Colonic mucosa (tissue), 4 donors: ENCODE measurements around the gene CSN2. TPM values are rescaled to one million over a fixed set of nuclear protein-coding genes. Genes with fewer than 3 reads are reported as not detected.

Experiments
- DNase-seq: peaks from one replicate; pipeline ENCODE4 v3.0.0-alpha.2; 2020
- H3K27ac ChIP-seq: fragments of 200-600 bp; one replicate; pipeline ENCODE4 v1.8.0; 2021
- H3K27me3 ChIP-seq: fragments of 200-600 bp; one replicate; pipeline ENCODE4 v1.8.0; 2021
- H3K36me3 ChIP-seq: fragments of 200-600 bp; one replicate; pipeline ENCODE4 v1.8.0; 2021
- H3K4me1 ChIP-seq: fragments of 200-600 bp; one replicate; pipeline ENCODE4 v1.8.0; 2021; ENCODE audit warnings: mild to moderate bottlenecking
- H3K4me3 ChIP-seq: fragments of 200-600 bp; one replicate; pipeline ENCODE4 v1.8.0; 2021
- H3K9ac ChIP-seq, 2 donors: one replicate each; pipeline ENCODE4 v1.7.0; 2013; ENCODE audit warnings: control low read depth in 2 of 2, low read depth in 2 of 2, low read length in 2 of 2
- H3K9me3 ChIP-seq: fragments of 200-600 bp; one replicate; pipeline ENCODE4 v1.8.0; 2021
- CTCF ChIP-seq: fragments of 200-600 bp; IDR thresholded peaks from one replicate; pipeline ENCODE4 v1.8.0; 2022; ENCODE audit warnings: antibody characterized with exemption, mild to moderate bottlenecking
- intact Hi-C: fragments of 100-400 bp; cut with DNase I; formaldehyde crosslinking; loops from one replicate; pipeline ENCODE4 v1.14.1; 2022
- total RNA-seq, 2 donors: library from RNA; stranded (reverse); fragmentation: NEBNext Ultra II Directional in 1 of 2; extraction: Animal tissue kit (Norgen Biotek cat#: 25700) in 1 of 2; gene quantifications; one replicate each; pipeline ENCODE4 v1.2.1, GENCODE V29; 2021
- donor health status: healthy.
- donor health status: DM: no; HTN: no; CAD: no.
- donor health status: DM: no; HTN: no; CAD: no.

CSN2 gene
- total RNA-seq, 2 donors from 2014 or later = not detected

DNA sequence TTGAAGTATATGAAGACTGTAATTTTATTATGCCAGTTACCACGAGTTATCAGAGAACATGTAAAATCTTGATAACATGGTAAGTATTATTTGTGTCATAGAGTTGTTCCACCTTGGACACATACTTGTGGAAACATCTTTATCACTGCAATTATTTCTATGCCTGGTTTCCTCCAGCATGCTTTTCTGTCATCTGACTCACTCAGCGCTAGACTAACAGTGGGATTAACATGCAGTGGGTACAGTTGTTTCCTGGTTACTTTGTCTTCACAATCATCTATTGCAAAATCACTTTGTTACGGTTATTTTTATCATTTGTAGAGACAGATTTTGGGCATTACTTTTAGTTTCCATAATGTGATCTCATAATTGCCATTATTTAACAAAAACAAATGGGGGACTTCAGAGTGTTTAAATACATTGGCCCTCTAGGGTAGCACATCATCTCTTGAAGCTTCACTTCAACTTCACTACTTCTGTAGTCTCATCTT lies 30.0 kb upstream of the CSN2 start, which contains the start of gene STATH:
Gene STATH (plus strand): TSS at position 441 of the 491 bp plus-strand sequence. CDS start 2,472 bp downstream, outside the sequence.
- no peak for DNase-seq
- Histone ChIP-seq H3K9me3 (no peaks in the 10 kb centered on the region), H3K27ac (no peak within 1 kb of the TSS), H3K4me3 (no peak within 1 kb of the TSS), H3K9ac (no peak within 1 kb of the TSS), H3K4me1 (no peaks in the 10 kb centered on the region), H3K36me3 (no peaks in the 10 kb centered on the region), H3K27me3 (no peaks in the 10 kb centered on the region)
- intact Hi-C loops = no loop called here
- TF ChIP-seq CTCF = no peak

GRCh38 chr4:69994782-69995181 lies 29.3 kb upstream of the CSN2 start:
- intact Hi-C loops = no loop called here
- H3K4me1 ChIP-seq = no peaks in the 10 kb centered on the region
- no peak overlapping the region for H3K27ac ChIP-seq
- H3K36me3 ChIP-seq = no peaks in the 10 kb centered on the region
- H3K9me3 ChIP-seq = no peaks in the 10 kb centered on the region
- H3K4me3 ChIP-seq = no peak overlapping the region
- no peak for DNase-seq
- no peaks in the 10 kb centered on the region for H3K27me3 ChIP-seq
- TF ChIP-seq CTCF = no peak
- no peak overlapping the region for H3K9ac ChIP-seq

DNA sequence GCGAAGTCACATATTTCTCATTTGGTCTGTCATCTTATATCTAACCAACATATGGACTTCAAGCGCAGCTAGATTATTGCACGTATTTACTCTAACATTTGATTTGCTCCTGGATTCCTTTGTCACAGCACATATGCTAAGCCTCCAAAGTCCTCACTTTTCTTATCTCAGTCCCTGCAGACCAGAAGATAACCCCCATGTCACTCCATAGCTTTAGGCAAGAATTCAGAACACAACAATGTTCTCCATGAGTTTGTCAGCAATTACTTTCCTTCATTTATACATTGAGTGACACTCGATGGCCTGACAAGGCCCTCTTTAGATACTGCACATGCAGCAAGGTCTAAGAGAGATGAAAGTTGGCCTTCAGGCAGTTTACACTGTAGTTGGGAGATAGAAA lies 25.5 kb upstream of the CSN2 start:
- DNase-seq = no peak
- H3K27ac ChIP-seq = no peak overlapping the region
- no peak for TF ChIP-seq CTCF
- intact Hi-C loops = no loop called here
- H3K9ac ChIP-seq = no peak overlapping the region
- H3K9me3 ChIP-seq = no peaks in the 10 kb centered on the region
- H3K36me3 ChIP-seq = no peaks in the 10 kb centered on the region
- no peaks in the 10 kb centered on the region for H3K27me3 ChIP-seq
- H3K4me3 ChIP-seq = no peak overlapping the region
- no peaks in the 10 kb centered on the region for H3K4me1 ChIP-seq

- no peaks in the 10 kb centered on the region for H3K36me3 ChIP-seq
- no peaks in the 10 kb centered on the region for H3K4me1 ChIP-seq
- no peaks in the 10 kb centered on the region for H3K27me3 ChIP-seq
- TF ChIP-seq CTCF = no peak
- H3K9me3 ChIP-seq = no peaks in the 10 kb centered on the region
- no peak overlapping the region for H3K9ac ChIP-seq
- DNase-seq = no peak
- intact Hi-C loops = no loop called here
- H3K4me3 ChIP-seq = no peak overlapping the region
- H3K27ac ChIP-seq = no peak overlapping the region
Measured at GRCh38 chr4:69986663-69987062, 21.1 kb upstream of the CSN2 start.

GRCh38 chr4:69984030-69984443 lies 18.5 kb upstream of the CSN2 start:
- H3K4me3 ChIP-seq = no peak overlapping the region
- no peak for DNase-seq
- no peaks in the 10 kb centered on the region for H3K36me3 ChIP-seq
- H3K9me3 ChIP-seq = no peaks in the 10 kb centered on the region
- no peaks in the 10 kb centered on the region for H3K27me3 ChIP-seq
- H3K9ac ChIP-seq = no peak overlapping the region
- H3K4me1 ChIP-seq = no peaks in the 10 kb centered on the region
- no peak overlapping the region for H3K27ac ChIP-seq
- intact Hi-C loops = no loop called here
- TF ChIP-seq CTCF = no peak
